IPS-NIHi7 (cell line): Measurements from ENCODE around the gene GAGE12D.
"Not testable (repeated sequence)": the region's sequence is repeated elsewhere in the genome, so short reads cannot be mapped to it uniquely, and the experiment has no call there.

Experiments
- DNase-seq: peaks from one replicate; pipeline ENCODE4 v3.0.0; 2012; ENCODE audit warnings: mixed read lengths; ENCODE audit errors: extremely low spot score

GAGE12D gene, protein sequence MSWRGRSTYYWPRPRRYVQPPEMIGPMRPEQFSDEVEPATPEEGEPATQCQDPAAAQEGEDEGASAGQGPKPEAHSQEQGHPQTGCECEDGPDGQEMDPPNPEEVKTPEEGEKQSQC

DNA sequence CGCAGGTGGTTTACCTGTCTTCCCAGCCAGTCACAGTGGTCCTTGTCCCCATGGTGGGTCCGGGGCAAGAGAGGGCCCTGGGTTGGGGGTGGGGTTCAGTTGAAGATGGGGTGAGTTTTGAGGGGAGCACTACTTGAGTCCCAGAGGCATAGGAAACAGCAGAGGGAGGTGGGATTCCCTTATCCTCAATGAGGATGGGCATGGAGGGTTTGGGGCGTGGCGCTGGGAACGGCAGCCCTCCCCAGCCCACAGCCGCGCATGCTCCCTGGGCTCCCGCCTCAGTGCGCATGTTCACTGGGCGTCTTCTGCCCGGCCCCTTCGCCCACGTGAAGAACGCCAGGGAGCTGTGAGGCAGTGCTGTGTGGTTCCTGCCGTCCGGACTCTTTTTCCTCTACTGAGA is at the start of gene GAGE12D:
GAGE12D (plus strand) TSS at position 301 of the 400 bp plus-strand sequence. CDS start 1,155 bp downstream, outside the sequence.
- not testable (repeated sequence) for DNase-seq

DNA sequence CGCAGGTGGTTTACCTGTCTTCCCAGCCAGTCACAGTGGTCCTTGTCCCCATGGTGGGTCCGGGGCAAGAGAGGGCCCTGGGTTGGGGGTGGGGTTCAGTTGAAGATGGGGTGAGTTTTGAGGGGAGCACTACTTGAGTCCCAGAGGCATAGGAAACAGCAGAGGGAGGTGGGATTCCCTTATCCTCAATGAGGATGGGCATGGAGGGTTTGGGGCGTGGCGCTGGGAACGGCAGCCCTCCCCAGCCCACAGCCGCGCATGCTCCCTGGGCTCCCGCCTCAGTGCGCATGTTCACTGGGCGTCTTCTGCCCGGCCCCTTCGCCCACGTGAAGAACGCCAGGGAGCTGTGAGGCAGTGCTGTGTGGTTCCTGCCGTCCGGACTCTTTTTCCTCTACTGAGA is 9.7 kb upstream of the GAGE12D start, which contains the start of gene GAGE12C:
GAGE12C (plus strand) TSS at position 301 of the 400 bp plus-strand sequence. CDS start 1,155 bp downstream, outside the sequence.
- not testable (repeated sequence) for DNase-seq

DNA sequence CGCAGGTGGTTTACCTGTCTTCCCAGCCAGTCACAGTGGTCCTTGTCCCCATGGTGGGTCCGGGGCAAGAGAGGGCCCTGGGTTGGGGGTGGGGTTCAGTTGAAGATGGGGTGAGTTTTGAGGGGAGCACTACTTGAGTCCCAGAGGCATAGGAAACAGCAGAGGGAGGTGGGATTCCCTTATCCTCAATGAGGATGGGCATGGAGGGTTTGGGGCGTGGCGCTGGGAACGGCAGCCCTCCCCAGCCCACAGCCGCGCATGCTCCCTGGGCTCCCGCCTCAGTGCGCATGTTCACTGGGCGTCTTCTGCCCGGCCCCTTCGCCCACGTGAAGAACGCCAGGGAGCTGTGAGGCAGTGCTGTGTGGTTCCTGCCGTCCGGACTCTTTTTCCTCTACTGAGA is 9.5 kb downstream of the GAGE12D start, which contains the start of gene GAGE12E:
GAGE12E (plus strand) TSS at position 301 of the 400 bp plus-strand sequence. CDS start 1,155 bp downstream, outside the sequence.
- DNase-seq = not testable (repeated sequence)

DNA sequence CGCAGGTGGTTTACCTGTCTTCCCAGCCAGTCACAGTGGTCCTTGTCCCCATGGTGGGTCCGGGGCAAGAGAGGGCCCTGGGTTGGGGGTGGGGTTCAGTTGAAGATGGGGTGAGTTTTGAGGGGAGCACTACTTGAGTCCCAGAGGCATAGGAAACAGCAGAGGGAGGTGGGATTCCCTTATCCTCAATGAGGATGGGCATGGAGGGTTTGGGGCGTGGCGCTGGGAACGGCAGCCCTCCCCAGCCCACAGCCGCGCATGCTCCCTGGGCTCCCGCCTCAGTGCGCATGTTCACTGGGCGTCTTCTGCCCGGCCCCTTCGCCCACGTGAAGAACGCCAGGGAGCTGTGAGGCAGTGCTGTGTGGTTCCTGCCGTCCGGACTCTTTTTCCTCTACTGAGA is 19.0 kb downstream of the GAGE12D start, which contains the start of gene GAGE12F:
GAGE12F (plus strand) TSS at position 301 of the 400 bp plus-strand sequence. CDS start 1,155 bp downstream, outside the sequence.
- not testable (repeated sequence) for DNase-seq

DNA sequence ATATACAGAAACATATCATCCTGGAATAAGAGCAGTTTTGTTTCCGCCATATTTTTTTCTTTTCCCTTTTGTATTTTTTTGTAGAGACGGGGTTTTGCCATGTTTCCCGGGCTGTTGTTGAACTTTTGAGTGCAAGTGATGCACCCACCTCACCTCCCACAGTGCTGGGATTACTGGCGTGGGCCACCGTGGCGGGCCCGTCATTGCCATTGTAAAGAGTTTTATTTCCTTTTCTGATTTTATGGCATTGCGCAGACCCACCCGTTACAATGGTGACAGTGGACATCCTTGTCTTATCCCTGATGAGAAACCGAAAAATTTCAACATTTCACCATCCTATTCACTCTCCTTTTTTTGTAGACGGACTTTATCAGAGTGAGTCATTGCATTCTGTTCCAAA is 27.2 kb downstream of the GAGE12D start:
- not testable (repeated sequence) for DNase-seq

DNA sequence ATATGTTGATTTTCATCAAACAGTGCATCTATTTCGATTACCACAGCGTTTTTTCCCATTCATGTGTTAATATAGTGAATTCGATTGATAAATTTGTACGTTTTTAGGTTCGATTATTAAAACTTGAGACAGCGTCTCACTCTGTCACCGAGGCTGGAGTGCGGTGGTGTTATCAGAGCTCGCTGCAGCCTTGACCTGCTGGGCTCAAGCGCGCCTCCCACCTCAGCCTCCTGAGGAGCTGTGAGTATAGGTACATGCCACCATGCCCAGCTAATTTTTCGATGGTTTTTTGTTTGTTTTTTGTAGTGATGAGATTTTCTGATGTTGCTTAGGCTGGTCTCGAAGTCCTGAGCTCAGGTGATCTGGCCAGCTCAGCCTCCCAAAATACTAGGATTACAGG is 27.6 kb downstream of the GAGE12D start:
- not testable (repeated sequence) for DNase-seq

DNA sequence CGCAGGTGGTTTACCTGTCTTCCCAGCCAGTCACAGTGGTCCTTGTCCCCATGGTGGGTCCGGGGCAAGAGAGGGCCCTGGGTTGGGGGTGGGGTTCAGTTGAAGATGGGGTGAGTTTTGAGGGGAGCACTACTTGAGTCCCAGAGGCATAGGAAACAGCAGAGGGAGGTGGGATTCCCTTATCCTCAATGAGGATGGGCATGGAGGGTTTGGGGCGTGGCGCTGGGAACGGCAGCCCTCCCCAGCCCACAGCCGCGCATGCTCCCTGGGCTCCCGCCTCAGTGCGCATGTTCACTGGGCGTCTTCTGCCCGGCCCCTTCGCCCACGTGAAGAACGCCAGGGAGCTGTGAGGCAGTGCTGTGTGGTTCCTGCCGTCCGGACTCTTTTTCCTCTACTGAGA is 28.6 kb downstream of the GAGE12D start, which contains the start of gene GAGE12G:
GAGE12G (plus strand) TSS at position 301 of the 400 bp plus-strand sequence. CDS start 1,155 bp downstream, outside the sequence.
- not testable (repeated sequence) for DNase-seq

DNA sequence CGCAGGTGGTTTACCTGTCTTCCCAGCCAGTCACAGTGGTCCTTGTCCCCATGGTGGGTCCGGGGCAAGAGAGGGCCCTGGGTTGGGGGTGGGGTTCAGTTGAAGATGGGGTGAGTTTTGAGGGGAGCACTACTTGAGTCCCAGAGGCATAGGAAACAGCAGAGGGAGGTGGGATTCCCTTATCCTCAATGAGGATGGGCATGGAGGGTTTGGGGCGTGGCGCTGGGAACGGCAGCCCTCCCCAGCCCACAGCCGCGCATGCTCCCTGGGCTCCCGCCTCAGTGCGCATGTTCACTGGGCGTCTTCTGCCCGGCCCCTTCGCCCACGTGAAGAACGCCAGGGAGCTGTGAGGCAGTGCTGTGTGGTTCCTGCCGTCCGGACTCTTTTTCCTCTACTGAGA is 38.1 kb downstream of the GAGE12D start, which contains the start of gene GAGE12H:
GAGE12H (plus strand) TSS at position 301 of the 400 bp plus-strand sequence. CDS start 1,155 bp downstream, outside the sequence.
- DNase-seq = not testable (repeated sequence)

DNA sequence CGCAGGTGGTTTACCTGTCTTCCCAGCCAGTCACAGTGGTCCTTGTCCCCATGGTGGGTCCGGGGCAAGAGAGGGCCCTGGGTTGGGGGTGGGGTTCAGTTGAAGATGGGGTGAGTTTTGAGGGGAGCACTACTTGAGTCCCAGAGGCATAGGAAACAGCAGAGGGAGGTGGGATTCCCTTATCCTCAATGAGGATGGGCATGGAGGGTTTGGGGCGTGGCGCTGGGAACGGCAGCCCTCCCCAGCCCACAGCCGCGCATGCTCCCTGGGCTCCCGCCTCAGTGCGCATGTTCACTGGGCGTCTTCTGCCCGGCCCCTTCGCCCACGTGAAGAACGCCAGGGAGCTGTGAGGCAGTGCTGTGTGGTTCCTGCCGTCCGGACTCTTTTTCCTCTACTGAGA is 47.7 kb downstream of the GAGE12D start, which contains the start of gene GAGE2A:
GAGE2A (plus strand) TSS at position 301 of the 400 bp plus-strand sequence. CDS start 1,155 bp downstream, outside the sequence.
- DNase-seq = not testable (repeated sequence)

DNA sequence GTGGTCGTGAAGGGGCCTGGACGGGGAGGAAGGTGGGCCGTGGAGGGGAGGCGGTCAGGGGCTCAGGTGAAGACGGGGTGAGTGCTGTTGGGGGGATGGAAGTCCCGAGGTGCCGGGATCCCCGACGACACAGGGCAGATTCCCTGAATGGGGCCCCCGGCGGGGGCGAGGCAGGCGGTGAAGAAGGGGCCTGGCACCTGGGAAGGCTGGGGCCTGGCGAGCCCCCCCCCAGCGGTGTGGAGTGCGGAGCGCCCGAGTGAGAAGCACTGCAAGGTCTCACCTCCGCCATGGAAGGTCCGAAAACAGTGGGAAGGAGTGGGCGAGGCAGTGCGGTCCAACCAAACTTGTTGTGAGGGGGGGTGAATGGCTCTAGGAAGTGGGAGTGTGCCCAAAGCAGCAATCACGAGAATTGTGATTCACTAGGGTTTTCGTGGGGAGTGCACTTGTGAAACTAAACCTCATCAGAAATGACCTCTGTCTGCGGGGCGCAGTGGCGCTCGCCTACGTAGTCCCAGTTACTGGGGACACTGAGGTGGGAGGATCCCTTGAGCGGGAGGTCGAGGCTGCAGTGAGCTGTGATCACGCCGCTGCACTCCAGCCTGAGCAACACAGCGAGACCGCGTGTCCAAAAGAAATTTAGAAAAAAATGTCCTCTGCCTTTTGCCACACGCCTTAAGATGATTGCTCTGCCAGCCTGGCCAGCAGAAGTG is 48.4 kb downstream of the GAGE12D start:
- not testable (repeated sequence) for DNase-seq

DNA sequence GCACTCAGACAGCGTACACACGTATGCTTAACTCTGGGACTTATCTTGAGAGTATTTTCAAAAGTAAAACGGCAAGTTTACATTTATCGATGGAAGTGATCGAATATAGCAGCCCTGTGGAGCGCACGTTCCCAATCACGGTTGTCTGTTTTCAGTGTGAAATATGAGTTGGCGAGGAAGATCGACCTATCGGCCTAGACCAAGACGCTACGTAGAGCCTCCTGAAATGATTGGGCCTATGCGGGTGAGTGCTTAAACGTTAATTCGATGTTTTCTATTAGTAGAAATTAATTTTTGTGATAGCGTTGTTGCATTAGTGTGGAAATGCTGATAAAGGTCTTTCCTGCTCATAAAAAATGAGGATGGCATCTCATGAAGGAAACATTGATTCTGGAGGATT is 49.0 kb downstream of the GAGE12D start:
- not testable (repeated sequence) for DNase-seq
